HepG2 (cell line): ENCODE data around the gene NAP1L1. TPM values are rescaled to one million over a fixed set of nuclear protein-coding genes. Genes with fewer than 3 reads are reported as not detected.
A peak's percentile ranks its signal among the peaks of the same experiment; 100 is the strongest.

ENCODE experiments used
- ATAC-seq: fragments of 200-7000 bp; cut with Tn5 transposase; 3 replicates; pipeline ENCODE4 v1.9.1; 2020; ENCODE audit warnings: mild to moderate bottlenecking, moderate library complexity
- BruUV-seq: library from RNA; stranded (reverse); fragments of 400-500 nt; replicated peaks from 2 replicates; lab custom pipeline; 2021; lab: Mats Ljungman, UMichigan
- CTCF ChIA-PET: fragments of 300-600 bp; formaldehyde crosslinking; extraction: SDS; loops from one replicate; lab custom pipeline; 2021; ENCODE audit warnings: low total read pairs, inconsistent platforms, low intra/inter-chr PET ratio; lab: Yijun Ruan, JAX
- POLR2A ChIA-PET: fragments of 350-600 bp; sonication (Branson Sonifier 250); formaldehyde crosslinking; loops from one replicate; lab custom pipeline; 2020; ENCODE audit warnings: antibody characterized with exemption, inconsistent platforms; lab: Yijun Ruan, JAX
- DNase-seq: peaks from one replicate; pipeline ENCODE4 v3.0.0-alpha.2; 2015; ENCODE audit warnings: low spot score
- FAIRE-seq: peaks from 3 replicates; lab custom pipeline; 2011; peaks lifted over from hg19 to GRCh38; lab: Jason Lieb, UNC
- H2AFZ ChIP-seq: one replicate; pipeline ENCODE4 v1.6.1; 2011; ENCODE audit warnings: low read length, inconsistent platforms
- H3K27ac ChIP-seq: fragments of 300-600 bp; 3 replicates; pipeline ENCODE4 v1.8.0; 2011; ENCODE audit warnings: mixed run types, mild to moderate bottlenecking, mixed read lengths, low read length, inconsistent platforms; ENCODE audit not compliant: insufficient read depth; ENCODE audit errors: extremely low read length
- H3K27me3 ChIP-seq, 2 experiments: fragments of 200-600 bp in 1 of 2; 2 replicates in 1 of 2; 3 replicates in 1 of 2; pipeline versions ENCODE4 v1.6.0 to v1.8.0; 2011; ENCODE audit warnings: low read length in 2 of 2, mild to moderate bottlenecking in 2 of 2, moderate library complexity in 2 of 2, inconsistent platforms in 1 of 2; ENCODE audit not compliant: insufficient read depth in 2 of 2, control insufficient read depth in 1 of 2
- H3K36me3 ChIP-seq, 2 experiments: fragments of 200-600 bp in 1 of 2; replicated peaks in 1 of 2; 2 replicates in 1 of 2; 3 replicates in 1 of 2; pipeline versions ENCODE4 v1.5.1 to v1.8.0; 2011; ENCODE audit warnings: low read length in 2 of 2, inconsistent platforms in 1 of 2; ENCODE audit not compliant: insufficient read depth in 2 of 2, control insufficient read depth in 1 of 2
- H3K4me1 ChIP-seq: 2 replicates; pipeline ENCODE4 v1.5.1; 2012; ENCODE audit warnings: low read length, inconsistent platforms; ENCODE audit not compliant: insufficient read depth
- H3K4me2 ChIP-seq: 2 replicates; pipeline ENCODE4 v1.6.0; 2011; ENCODE audit warnings: low read depth, low read length, inconsistent platforms
- H3K4me3 ChIP-seq, 3 experiments: fragments of 200-600 bp in 1 of 3; sonication (generic), shearing (Covaris generic) in 1 of 3; replicated peaks in 1 of 3; 2 replicates each; pipeline ENCODE4 v1.5.1; 2011 to 2016; ENCODE audit warnings: low read length in 3 of 3, inconsistent platforms in 2 of 3, low read depth in 2 of 3, mild to moderate bottlenecking in 2 of 3, control low read depth in 1 of 3, mixed read lengths in 1 of 3; ENCODE audit not compliant: insufficient read depth in 1 of 3
- H3K79me2 ChIP-seq: one replicate; pipeline ENCODE4 v1.6.1; 2011; ENCODE audit warnings: low read length, inconsistent platforms; ENCODE audit not compliant: insufficient read depth
- H3K9ac ChIP-seq: 2 replicates; pipeline ENCODE4 v1.6.0; 2011; ENCODE audit warnings: mild to moderate bottlenecking, low read depth, low read length, inconsistent platforms; ENCODE audit not compliant: insufficient read depth
- H3K9me3 ChIP-seq: 2 replicates; pipeline ENCODE4 v1.5.1; 2012; ENCODE audit warnings: mild to moderate bottlenecking, low read length
- H4K20me1 ChIP-seq: 2 replicates; pipeline ENCODE4 v1.6.0; 2011; ENCODE audit warnings: inconsistent platforms, mild to moderate bottlenecking, low read length, moderate library complexity; ENCODE audit not compliant: insufficient read depth
- ATF1 ChIP-seq: IDR thresholded peaks from 2 replicates; pipeline ENCODE4 v1.6.1; 2016; ENCODE audit warnings: mild to moderate bottlenecking, control low read depth
- HMGA1 ChIP-seq: sonication (generic); formaldehyde crosslinking; conservative IDR thresholded peaks from 2 replicates; pipeline ENCODE4 v1.4.0; 2020; ENCODE audit warnings: missing genetic modification reagents
- KDM1A ChIP-seq: IDR thresholded peaks from 2 replicates; pipeline ENCODE4 v1.6.1; 2016; ENCODE audit warnings: missing compliant biosample characterization
- MLLT10 ChIP-seq: sonication (generic); formaldehyde crosslinking; IDR thresholded peaks from 2 replicates; pipeline ENCODE4 v1.4.0; 2020; ENCODE audit warnings: missing genetic modification reagents
- PCBP1 ChIP-seq: fragments of 200-400 bp; formaldehyde crosslinking; IDR thresholded peaks from 2 replicates; pipeline ENCODE4 v1.6.1; 2017; ENCODE audit warnings: mild to moderate bottlenecking, low read depth, low read length, borderline replicate concordance
- SIN3B ChIP-seq: fragments of 150-350 bp; IDR thresholded peaks from 2 replicates; pipeline ENCODE4 v1.6.1; 2014; ENCODE audit warnings: low read length
- SOX5 ChIP-seq: IDR thresholded peaks from 2 replicates; pipeline ENCODE4 v1.6.1; 2016; ENCODE audit warnings: borderline replicate concordance
- TCF12 ChIP-seq, 2 experiments: fragments of 450-650 bp in 1 of 2; sonication (generic) in 1 of 2; formaldehyde crosslinking in 1 of 2; IDR thresholded peaks; 2 replicates each; pipeline versions ENCODE4 v1.6.1 to v1.8.0; 2017 to 2022; ENCODE audit warnings: antibody characterized with exemption in 1 of 2, mild to moderate bottlenecking in 1 of 2, missing genetic modification reagents in 1 of 2, moderate library complexity in 1 of 2
- ZFYVE20 ChIP-seq: sonication (generic); formaldehyde crosslinking; IDR thresholded peaks from 2 replicates; pipeline ENCODE4 v1.8.0; 2023; ENCODE audit warnings: low read depth, mild to moderate bottlenecking, moderate library complexity, missing genetic modification reagents, borderline replicate concordance
- ZNF496 ChIP-seq: sonication (generic); formaldehyde crosslinking; IDR thresholded peaks from 2 replicates; pipeline ENCODE4 v1.8.1; 2023; ENCODE audit warnings: mild to moderate bottlenecking, moderate library complexity, missing genetic modification reagents; ENCODE audit not compliant: insufficient replicate concordance
- ZNF614 ChIP-seq: IDR thresholded peaks from 2 replicates; pipeline ENCODE4 v1.6.1; 2018; ENCODE audit warnings: missing biosample characterization, missing genetic modification reagents, inconsistent platforms, borderline replicate concordance
- ZUFSP ChIP-seq: sonication (generic); formaldehyde crosslinking; IDR thresholded peaks from 2 replicates; pipeline ENCODE4 v1.9.0; 2021; ENCODE audit warnings: missing genetic modification reagents, mild to moderate bottlenecking, borderline replicate concordance
- WGBS: methylation state at CpG from one replicate; pipeline ENCODE4 v1.1.6; 2017; ENCODE audit warnings: low lambda C conversion rate; 5-methylcytosine and 5-hydroxymethylcytosine counted together
- in situ Hi-C: cut with HindIII; loops from 2 replicates; pipeline ENCODE4 v1.10.0; 2017; ENCODE audit warnings: low pct_unique_long_range_greater_than_20kb; ENCODE audit not compliant: extremely low pct_ligation_motif_present
- intact Hi-C: fragments of 100-400 bp; cut with micrococcal nuclease; formaldehyde crosslinking; loops from one replicate; pipeline ENCODE4 v1.10.0; 2022; ENCODE audit not compliant: unreplicated experiment
- polyA plus RNA-seq, 8 experiments: library from polyadenylated mRNA; depleted of rRNA in 3 of 8; stranded (reverse) in 7 of 8; unstranded in 1 of 8; fragments of >200 nt; fragmentation: Illumina TruSeq in 4 of 8; extraction: Trizol in 4 of 8; gene quantifications; 2 replicates each; pipeline versions ENCODE4 v1.2.1 to v1.2.3, GENCODE V29; 2011 to 2016; ENCODE audit warnings: low read depth in 4 of 8, missing spikeins in 1 of 8, mixed read lengths in 1 of 8; ENCODE audit not compliant: insufficient read depth in 1 of 8
- total RNA-seq, 5 experiments: library from RNA; depleted of rRNA; stranded (reverse); fragments of >200 nt; fragmentation: Illumina TruSeq; extraction: Trizol; gene quantifications; 2 replicates each; pipeline ENCODE4 v1.2.3, GENCODE V29; 2016; ENCODE audit warnings: low read depth in 1 of 5
- TF ChIP-seq, protein P1 (sequence below): sonication (generic); formaldehyde crosslinking; IDR thresholded peaks from 2 replicates; pipeline ENCODE4 v1.5.1; 2020; ENCODE audit warnings: mild to moderate bottlenecking, missing genetic modification reagents, borderline replicate concordance
- TF ChIP-seq, protein P2 (sequence below): sonication (generic); formaldehyde crosslinking; IDR thresholded peaks from 2 replicates; pipeline ENCODE4 v1.4.0; 2020; ENCODE audit warnings: missing genetic modification reagents
- TF ChIP-seq, protein P3 (sequence below): sonication (generic); IDR thresholded peaks from 2 replicates; pipeline ENCODE4 v1.6.1; 2016; ENCODE audit warnings: low read depth, borderline replicate concordance

NAP1L1 gene
- total and polyA plus RNA-seq, 2 of the 13 experiments (the other 11 are each of a cell fraction or from before 2014, with no cell fraction given) = 207 to 309 TPM

DNA sequence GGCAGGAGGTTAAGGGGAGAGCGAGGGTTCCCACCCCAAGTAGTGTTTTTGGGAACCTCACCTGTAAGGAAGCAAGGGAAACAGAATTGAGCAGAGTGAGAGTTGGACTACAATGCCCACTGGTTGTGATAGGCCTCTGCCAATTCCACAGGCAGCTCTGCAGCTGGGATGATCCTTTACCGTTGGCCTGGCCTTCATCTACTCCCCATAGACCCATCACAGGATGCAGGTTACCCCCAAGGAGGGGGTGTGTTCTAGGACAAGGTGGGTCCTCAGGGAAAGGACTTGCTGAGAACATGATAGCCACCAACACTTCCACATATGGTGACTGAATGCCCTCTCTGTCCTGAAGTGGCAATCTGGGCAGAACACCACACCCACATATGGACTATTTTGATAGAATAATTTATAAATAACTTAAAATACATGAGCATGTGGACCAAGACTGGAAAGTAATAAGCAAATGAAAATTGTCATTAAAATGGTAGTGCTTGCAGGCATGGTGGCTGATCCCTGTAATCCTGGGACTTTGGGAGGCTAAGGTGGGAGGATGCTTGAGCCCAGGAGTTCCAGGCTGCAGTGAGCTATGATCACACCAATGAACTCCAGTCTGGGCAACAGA lies 61.3 kb downstream of the NAP1L1 start:
- no peak overlapping the region for H3K27ac ChIP-seq
- in situ Hi-C loops (no loop called here), intact Hi-C loops (no loop called here)
- CTCF ChIA-PET = no interaction called here
- BruUV-seq = no TSS peak
- FAIRE-seq = no peak
- H3K4me3 ChIP-seq = no peak overlapping the region
- DNase-seq = no peak
- no peak overlapping the region for H2AFZ ChIP-seq
- 77% methylated on average over 2 of the region's 2 CpGs for WGBS
- H3K4me2 ChIP-seq = no peak overlapping the region
- no peaks in the 10 kb centered on the region for H3K9me3 ChIP-seq
- ATAC-seq = peak; percentile 32
- POLR2A ChIA-PET = interaction anchor here (1.7 to 3.1 kb wide), 2 partner anchors 32 to 33 kb away, joined by 4 to 12 read pairs; no protein-coding TSS in a partner anchor
- no peaks in the 10 kb centered on the region for H3K27me3 ChIP-seq
- H3K9ac ChIP-seq = no peak overlapping the region
- peaks cover 3% of the 10 kb centered on the region for H3K79me2 ChIP-seq
- H3K36me3 ChIP-seq = no peaks in the 10 kb centered on the region
- peaks cover 66% of the 10 kb centered on the region for H3K4me1 ChIP-seq
- H4K20me1 ChIP-seq = no peaks in the 10 kb centered on the region; the same call in 1 of the 2 replicates
- TF ChIP-seq TCF12 (IDR thresholded peaks at IDR 0.05) (no peak), TCF12 (CRISPR knock-in tag; IDR thresholded peaks at IDR 0.05) (no peak), HMGA1 (CRISPR knock-in tag) (no peak), ZUFSP (CRISPR knock-in tag) (no peak), MLLT10 (CRISPR knock-in tag) (no peak), SIN3B (no peak), ZFYVE20 (CRISPR knock-in tag) (no peak), ATF1 (CRISPR knock-in tag) (no peak), ZNF614 (CRISPR knock-in tag) (no peak), KDM1A (CRISPR knock-in tag) (no peak), PCBP1 (no peak), SOX5 (no peak), ZNF496 (CRISPR knock-in tag) (no peak)
- TF ChIP-seq, protein P1, sequence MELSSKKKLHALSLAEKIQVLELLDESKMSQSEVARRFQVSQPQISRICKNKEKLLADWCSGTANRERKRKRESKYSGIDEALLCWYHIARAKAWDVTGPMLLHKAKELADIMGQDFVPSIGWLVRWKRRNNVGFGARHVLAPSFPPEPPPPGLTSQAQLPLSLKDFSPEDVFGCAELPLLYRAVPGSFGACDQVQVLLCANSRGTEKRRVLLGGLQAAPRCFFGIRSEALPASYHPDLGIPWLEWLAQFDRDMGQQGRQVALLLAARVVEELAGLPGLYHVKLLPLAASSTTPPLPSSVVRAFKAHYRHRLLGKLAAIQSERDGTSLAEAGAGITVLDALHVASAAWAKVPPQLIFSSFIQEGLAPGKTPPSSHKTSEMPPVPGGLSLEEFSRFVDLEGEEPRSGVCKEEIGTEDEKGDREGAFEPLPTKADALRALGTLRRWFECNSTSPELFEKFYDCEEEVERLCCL (CRISPR knock-in tag) = no peak
- TF ChIP-seq, protein P2, sequence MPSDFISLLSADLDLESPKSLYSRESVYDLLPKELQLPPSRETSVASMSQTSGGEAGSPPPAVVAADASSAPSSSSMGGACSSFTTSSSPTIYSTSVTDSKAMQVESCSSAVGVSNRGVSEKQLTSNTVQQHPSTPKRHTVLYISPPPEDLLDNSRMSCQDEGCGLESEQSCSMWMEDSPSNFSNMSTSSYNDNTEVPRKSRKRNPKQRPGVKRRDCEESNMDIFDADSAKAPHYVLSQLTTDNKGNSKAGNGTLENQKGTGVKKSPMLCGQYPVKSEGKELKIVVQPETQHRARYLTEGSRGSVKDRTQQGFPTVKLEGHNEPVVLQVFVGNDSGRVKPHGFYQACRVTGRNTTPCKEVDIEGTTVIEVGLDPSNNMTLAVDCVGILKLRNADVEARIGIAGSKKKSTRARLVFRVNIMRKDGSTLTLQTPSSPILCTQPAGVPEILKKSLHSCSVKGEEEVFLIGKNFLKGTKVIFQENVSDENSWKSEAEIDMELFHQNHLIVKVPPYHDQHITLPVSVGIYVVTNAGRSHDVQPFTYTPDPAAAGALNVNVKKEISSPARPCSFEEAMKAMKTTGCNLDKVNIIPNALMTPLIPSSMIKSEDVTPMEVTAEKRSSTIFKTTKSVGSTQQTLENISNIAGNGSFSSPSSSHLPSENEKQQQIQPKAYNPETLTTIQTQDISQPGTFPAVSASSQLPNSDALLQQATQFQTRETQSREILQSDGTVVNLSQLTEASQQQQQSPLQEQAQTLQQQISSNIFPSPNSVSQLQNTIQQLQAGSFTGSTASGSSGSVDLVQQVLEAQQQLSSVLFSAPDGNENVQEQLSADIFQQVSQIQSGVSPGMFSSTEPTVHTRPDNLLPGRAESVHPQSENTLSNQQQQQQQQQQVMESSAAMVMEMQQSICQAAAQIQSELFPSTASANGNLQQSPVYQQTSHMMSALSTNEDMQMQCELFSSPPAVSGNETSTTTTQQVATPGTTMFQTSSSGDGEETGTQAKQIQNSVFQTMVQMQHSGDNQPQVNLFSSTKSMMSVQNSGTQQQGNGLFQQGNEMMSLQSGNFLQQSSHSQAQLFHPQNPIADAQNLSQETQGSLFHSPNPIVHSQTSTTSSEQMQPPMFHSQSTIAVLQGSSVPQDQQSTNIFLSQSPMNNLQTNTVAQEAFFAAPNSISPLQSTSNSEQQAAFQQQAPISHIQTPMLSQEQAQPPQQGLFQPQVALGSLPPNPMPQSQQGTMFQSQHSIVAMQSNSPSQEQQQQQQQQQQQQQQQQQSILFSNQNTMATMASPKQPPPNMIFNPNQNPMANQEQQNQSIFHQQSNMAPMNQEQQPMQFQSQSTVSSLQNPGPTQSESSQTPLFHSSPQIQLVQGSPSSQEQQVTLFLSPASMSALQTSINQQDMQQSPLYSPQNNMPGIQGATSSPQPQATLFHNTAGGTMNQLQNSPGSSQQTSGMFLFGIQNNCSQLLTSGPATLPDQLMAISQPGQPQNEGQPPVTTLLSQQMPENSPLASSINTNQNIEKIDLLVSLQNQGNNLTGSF = no peak
- TF ChIP-seq, protein P3, sequence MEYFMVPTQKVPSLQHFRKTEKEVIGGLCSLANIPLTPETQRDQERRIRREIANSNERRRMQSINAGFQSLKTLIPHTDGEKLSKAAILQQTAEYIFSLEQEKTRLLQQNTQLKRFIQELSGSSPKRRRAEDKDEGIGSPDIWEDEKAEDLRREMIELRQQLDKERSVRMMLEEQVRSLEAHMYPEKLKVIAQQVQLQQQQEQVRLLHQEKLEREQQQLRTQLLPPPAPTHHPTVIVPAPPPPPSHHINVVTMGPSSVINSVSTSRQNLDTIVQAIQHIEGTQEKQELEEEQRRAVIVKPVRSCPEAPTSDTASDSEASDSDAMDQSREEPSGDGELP = no peak
